C4-2B (cell line): ENCODE results near the gene SPON2.

Source experiments
- ZFX ChIP-seq: fragments of 450-650 bp; IDR thresholded peaks from 2 replicates; pipeline ENCODE4 v1.6.1; 2017
- TF ChIP-seq, protein P1 (sequence below): fragments of 450-650 bp; conservative IDR thresholded peaks from 2 replicates; pipeline ENCODE4 v1.5.1; 2017; ENCODE audit warnings: mild to moderate bottlenecking

DNA sequence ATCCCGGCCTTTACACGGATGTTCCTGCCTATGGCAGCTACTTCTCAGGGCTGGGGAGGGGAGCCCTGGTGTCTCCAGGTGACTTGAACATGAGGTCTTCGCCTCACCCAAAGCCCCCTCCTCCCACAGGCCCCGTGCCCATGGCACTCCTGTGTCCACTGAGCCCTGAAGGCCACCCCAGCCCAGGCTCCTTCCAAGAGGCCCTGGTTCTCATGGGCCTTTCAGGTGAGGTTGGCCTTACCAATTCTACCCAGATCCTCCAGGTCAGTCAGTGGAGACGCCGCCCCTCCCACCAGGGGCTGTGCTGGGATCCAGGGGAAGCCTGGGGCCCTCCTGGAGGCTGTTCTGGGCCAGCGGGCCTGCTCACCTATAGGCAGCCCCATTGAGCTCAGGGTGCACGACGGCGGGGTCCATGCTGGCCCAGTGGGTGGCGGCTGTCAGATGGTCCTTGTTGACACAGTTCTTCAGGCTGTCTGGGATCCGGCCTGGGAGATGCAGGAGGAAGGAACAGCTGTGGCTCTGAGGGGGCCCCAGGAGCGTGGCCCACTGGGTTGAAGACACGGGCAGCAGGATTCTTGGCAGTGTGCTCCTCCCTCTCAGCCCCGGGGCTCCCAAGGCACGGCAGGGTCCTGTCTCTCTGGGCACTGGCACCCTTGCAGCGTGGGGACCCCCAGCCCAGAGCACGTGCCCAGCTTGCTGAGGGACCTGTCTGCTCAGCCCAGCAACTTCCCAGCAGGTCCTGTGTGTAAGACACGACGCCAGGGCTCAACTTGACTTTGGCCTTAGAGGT is 40.4 kb upstream of the SPON2 start:
- TF ChIP-seq, protein P1, sequence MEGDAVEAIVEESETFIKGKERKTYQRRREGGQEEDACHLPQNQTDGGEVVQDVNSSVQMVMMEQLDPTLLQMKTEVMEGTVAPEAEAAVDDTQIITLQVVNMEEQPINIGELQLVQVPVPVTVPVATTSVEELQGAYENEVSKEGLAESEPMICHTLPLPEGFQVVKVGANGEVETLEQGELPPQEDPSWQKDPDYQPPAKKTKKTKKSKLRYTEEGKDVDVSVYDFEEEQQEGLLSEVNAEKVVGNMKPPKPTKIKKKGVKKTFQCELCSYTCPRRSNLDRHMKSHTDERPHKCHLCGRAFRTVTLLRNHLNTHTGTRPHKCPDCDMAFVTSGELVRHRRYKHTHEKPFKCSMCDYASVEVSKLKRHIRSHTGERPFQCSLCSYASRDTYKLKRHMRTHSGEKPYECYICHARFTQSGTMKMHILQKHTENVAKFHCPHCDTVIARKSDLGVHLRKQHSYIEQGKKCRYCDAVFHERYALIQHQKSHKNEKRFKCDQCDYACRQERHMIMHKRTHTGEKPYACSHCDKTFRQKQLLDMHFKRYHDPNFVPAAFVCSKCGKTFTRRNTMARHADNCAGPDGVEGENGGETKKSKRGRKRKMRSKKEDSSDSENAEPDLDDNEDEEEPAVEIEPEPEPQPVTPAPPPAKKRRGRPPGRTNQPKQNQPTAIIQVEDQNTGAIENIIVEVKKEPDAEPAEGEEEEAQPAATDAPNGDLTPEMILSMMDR = no peak
- TF ChIP-seq ZFX = peak; percentile 46; the same call in 1 of the 2 replicates
